Keratinocyte (primary cell): Measurements from ENCODE around the gene NUP214. TPM values are rescaled to one million over a fixed set of nuclear protein-coding genes. Genes with fewer than 3 reads are reported as not detected.

Source experiments
- DNase-seq: peaks from one replicate; pipeline ENCODE4 v3.0.0-alpha.2; 2011; ENCODE audit warnings: low read depth, missing footprints, low spot score
- FAIRE-seq: peaks from 2 replicates; lab custom pipeline; 2011; peaks lifted over from hg19 to GRCh38; lab: Jason Lieb, UNC
- H2AFZ ChIP-seq: 2 replicates; pipeline ENCODE4 v1.6.0; 2012; ENCODE audit warnings: low read length, control low read depth, inconsistent platforms; ENCODE audit not compliant: control insufficient read depth
- H3K27ac ChIP-seq: 2 replicates; pipeline ENCODE4 v1.5.1; 2011; ENCODE audit warnings: low read length; ENCODE audit not compliant: control insufficient read depth, insufficient read depth
- H3K27me3 ChIP-seq: 3 replicates; pipeline ENCODE4 v1.6.0; 2011; ENCODE audit warnings: low read length; ENCODE audit not compliant: control insufficient read depth, insufficient read depth; ENCODE audit errors: extremely low read depth
- H3K36me3 ChIP-seq, 2 experiments: 2 replicates in 1 of 2; 3 replicates in 1 of 2; pipeline ENCODE4 v1.5.1; 2011; ENCODE audit warnings: low read length in 2 of 2, mild to moderate bottlenecking in 1 of 2; ENCODE audit not compliant: control insufficient read depth in 2 of 2, insufficient read depth in 2 of 2; ENCODE audit errors: extremely low read depth in 1 of 2
- H3K4me1 ChIP-seq: 3 replicates; pipeline ENCODE4 v1.5.1; 2011; ENCODE audit warnings: low read length; ENCODE audit not compliant: control insufficient read depth, insufficient read depth; ENCODE audit errors: extremely low read depth
- H3K4me2 ChIP-seq: 3 replicates; pipeline ENCODE4 v1.6.0; 2011; ENCODE audit warnings: low read depth, low read length; ENCODE audit not compliant: control insufficient read depth, insufficient read depth; ENCODE audit errors: extremely low read depth
- H3K4me3 ChIP-seq, 3 experiments: fragments of 200-600 bp in 1 of 3; sonication (generic) in 1 of 3; 2 replicates in 2 of 3; 3 replicates in 1 of 3; pipeline ENCODE4 v1.5.1; 2011 to 2016; ENCODE audit warnings: low read length in 3 of 3, mild to moderate bottlenecking in 3 of 3, control low read depth in 2 of 3, inconsistent platforms in 1 of 3, low read depth in 1 of 3, mixed read lengths in 1 of 3, mixed run types in 1 of 3, moderate library complexity in 1 of 3; ENCODE audit not compliant: control insufficient read depth in 2 of 3, insufficient read depth in 2 of 3; ENCODE audit errors: extremely low read depth in 1 of 3
- H3K79me2 ChIP-seq: 2 replicates; pipeline ENCODE4 v1.6.0; 2012; ENCODE audit warnings: low read length; ENCODE audit not compliant: control insufficient read depth, insufficient read depth
- H3K9ac ChIP-seq: 3 replicates; pipeline ENCODE4 v1.6.0; 2011; ENCODE audit warnings: low read length; ENCODE audit not compliant: control insufficient read depth, insufficient read depth; ENCODE audit errors: extremely low read depth
- H3K9me1 ChIP-seq: 3 replicates; pipeline ENCODE4 v1.6.0; 2011; ENCODE audit warnings: low read length; ENCODE audit not compliant: control insufficient read depth, insufficient read depth; ENCODE audit errors: extremely low read depth
- H3K9me3 ChIP-seq: 2 replicates; pipeline ENCODE4 v1.5.1; 2012; ENCODE audit warnings: low read depth, low read length; ENCODE audit not compliant: control insufficient read depth
- H4K20me1 ChIP-seq: 3 replicates; pipeline ENCODE4 v1.6.0; 2011; ENCODE audit warnings: low read length; ENCODE audit not compliant: control insufficient read depth, insufficient read depth; ENCODE audit errors: extremely low read depth
- CTCF ChIP-seq, 3 experiments: IDR thresholded peaks in 1 of 3; conservative IDR thresholded peaks in 1 of 3; optimal IDR thresholded peaks in 1 of 3; 2 replicates in 2 of 3; 3 replicates in 1 of 3; pipeline versions ENCODE3 to v1.5.1; 2011; ENCODE audit warnings: low read length in 3 of 3, mild to moderate bottlenecking in 3 of 3, moderate library complexity in 2 of 3, control low read depth in 1 of 3, inconsistent platforms in 1 of 3; ENCODE audit not compliant: insufficient read depth in 2 of 3; ENCODE audit errors: extremely low read depth in 1 of 3
- EZH2 ChIP-seq: IDR thresholded peaks from one replicate; pipeline ENCODE4 v1.6.1; 2012; ENCODE audit warnings: inconsistent platforms, mild to moderate bottlenecking, low read length, moderate library complexity
- dilution Hi-C: fragments of 300-500 bp; cut with MboI; formaldehyde crosslinking; loops from one replicate; pipeline ENCODE4 v1.7.0; 2020; ENCODE audit warnings: low sequenced_read_pairs; ENCODE audit not compliant: extremely low pct_ligation_motif_present
- polyA plus RNA-seq, 5 experiments: library from polyadenylated mRNA; depleted of rRNA in 3 of 5; stranded (reverse) in 3 of 5; stranded (forward) in 1 of 5; unstranded in 1 of 5; fragments of >200 nt; gene quantifications; 1 replicate in 1 of 5; 2 replicates in 3 of 5; 3 replicates in 1 of 5; pipeline versions ENCODE4 v1.2.1 to v1.2.3, GENCODE V29; 2011 to 2012; ENCODE audit warnings: missing spikeins in 2 of 5, low read depth in 1 of 5, low replicate concordance in 1 of 5

NUP214 gene
- polyA plus RNA-seq, 1 donor (not counting 4 experiments of a cell fraction or from before 2014, with no cell fraction given): 7.3 TPM

GRCh38 chr9:131169563-131170240 is 44.3 kb downstream of the NUP214 start:
- TF ChIP-seq CTCF (optimal IDR thresholded peaks at IDR 0.05 in 1 of 3, IDR thresholded peaks at IDR 0.05 in 1 of 3, conservative IDR thresholded peaks at IDR 0.05 in 1 of 3; ENCODE audit: extremely low read depth in 1 of 3, insufficient read depth in 2 of 3, low read length in 3 of 3): no peak
- TF ChIP-seq EZH2: no peak
- no peak overlapping the region for H2AFZ ChIP-seq
- H3K9me1 ChIP-seq: no peaks in the 10 kb centered on the region
- H3K4me3 ChIP-seq: no peak overlapping the region
- peaks cover 6% of the 10 kb centered on the region for H3K79me2 ChIP-seq
- H3K4me2 ChIP-seq: no peak overlapping the region
- H3K36me3 ChIP-seq: peaks cover 6 to 8% of the 10 kb centered on the region in 2 experiments
- H3K9me3 ChIP-seq: no peaks in the 10 kb centered on the region
- no peak overlapping the region for H3K9ac ChIP-seq
- H3K27ac ChIP-seq: no peak overlapping the region
- dilution Hi-C loops: no loop called here
- H4K20me1 ChIP-seq: no peaks in the 10 kb centered on the region
- no peaks in the 10 kb centered on the region for H3K4me1 ChIP-seq
- FAIRE-seq (no peak), DNase-seq (no peak)
- H3K27me3 ChIP-seq: no peaks in the 10 kb centered on the region

- no peak for FAIRE-seq
- Histone ChIP-seq H3K27me3 (no peaks in the 10 kb centered on the region), H3K4me3 (no peak overlapping the region), H3K9me3 (no peaks in the 10 kb centered on the region), H3K79me2 (peaks cover 6% of the 10 kb centered on the region), H3K9me1 (no peaks in the 10 kb centered on the region), H3K36me3 (peaks cover 21 to 28% of the 10 kb centered on the region in 2 experiments), H3K4me1 (peaks cover under 1% of the 10 kb centered on the region), H2AFZ (no peak overlapping the region), H3K27ac (no peak overlapping the region), H3K4me2 (no peak overlapping the region), H4K20me1 (no peaks in the 10 kb centered on the region), H3K9ac (no peak overlapping the region)
- no peak for DNase-seq
- dilution Hi-C loops: no loop called here
- TF ChIP-seq CTCF (optimal IDR thresholded peaks at IDR 0.05 in 1 of 3, IDR thresholded peaks at IDR 0.05 in 1 of 3, conservative IDR thresholded peaks at IDR 0.05 in 1 of 3; ENCODE audit: extremely low read depth in 1 of 3, insufficient read depth in 2 of 3, low read length in 3 of 3) (no peak), EZH2 (no peak)
Measured at GRCh38 chr9:131173995-131174394, 48.6 kb downstream of the NUP214 start.
